HG03571 (cell line): Measurements from ENCODE around the gene NUCB1.

Source experiments
- ATAC-seq: cut with Tn5 transposase; IDR thresholded peaks from one replicate; pipeline ENCODE4 v1.9.1; 2021; ENCODE audit not compliant: unreplicated experiment

The NUCB1 gene

DNA sequence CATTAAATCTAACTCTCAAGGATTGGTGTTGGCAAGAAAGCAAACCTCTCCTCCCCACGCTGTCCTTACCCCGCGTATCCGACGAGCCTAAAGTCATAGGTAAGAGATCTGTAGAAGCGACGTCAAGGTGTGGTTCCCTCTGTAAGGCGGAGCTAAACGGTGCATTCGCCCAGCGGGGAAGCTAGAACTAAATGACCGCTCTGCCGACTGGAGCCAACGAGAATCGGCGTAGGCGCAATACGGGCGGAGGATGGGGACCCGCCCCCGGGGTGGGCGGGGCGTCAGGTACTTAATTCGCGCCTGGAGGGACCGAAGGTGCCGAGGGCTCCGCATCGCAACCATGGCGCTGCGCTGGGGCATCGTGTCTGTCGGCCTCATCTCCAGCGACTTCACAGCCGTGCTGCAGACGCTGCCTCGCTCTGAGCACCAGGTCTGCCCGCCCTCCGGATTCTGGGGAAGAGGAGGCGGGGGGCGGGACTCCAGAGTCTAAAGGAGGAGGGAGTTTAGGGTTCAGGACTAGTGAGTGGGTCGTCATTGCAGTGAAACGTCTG, 33.3 kb downstream of the NUCB1 start, which contains the start of gene DHDH:
DHDH (plus strand) TSS at position 318 of the 551 bp plus-strand sequence; CDS start at position 341, 23 bp downstream.
- ATAC-seq, result no peak

DNA sequence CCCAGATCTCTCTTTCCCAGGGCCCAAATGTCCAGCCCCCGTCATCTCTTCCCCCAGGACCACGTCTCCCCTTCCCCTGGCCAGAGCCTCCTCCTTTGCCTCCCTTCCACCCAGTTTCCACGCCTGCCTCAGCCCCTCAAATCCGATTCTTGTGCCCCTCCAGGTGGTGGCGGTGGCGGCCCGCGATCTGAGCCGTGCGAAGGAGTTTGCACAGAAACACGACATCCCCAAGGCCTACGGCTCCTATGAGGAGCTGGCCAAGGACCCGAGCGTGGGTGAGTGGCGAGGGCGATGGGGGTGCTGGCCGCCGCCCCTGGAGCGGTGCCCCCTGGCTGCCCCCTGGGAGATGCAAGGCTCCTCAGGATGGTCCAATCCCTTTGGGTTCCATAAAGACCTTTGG, 34.7 kb downstream of the NUCB1 start:
- ATAC-seq, result no peak

- ATAC-seq, result no peak
These were observed 35.8 kb downstream of the NUCB1 start for GRCh38 chr19:48935864-48936263.

DNA sequence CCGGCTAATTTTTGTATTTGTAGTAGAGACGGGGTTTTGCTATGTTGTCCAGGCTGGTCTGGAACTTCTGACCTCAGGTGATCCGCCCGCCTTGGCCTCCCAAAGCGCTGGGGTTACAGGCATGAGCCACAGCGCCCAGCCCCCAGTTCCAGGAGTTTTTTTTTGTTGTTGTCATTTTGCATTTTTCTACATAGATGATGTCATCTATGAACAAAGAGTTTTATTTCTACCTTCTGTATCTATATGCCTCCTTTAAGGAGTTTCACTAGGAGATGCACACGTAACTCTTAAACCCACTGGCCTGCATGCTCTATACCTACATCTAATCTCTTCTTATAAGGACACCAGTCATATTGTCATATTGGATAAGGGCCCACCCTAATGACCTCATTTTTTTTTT, 38.1 kb downstream of the NUCB1 start:
- ATAC-seq, result no peak

DNA sequence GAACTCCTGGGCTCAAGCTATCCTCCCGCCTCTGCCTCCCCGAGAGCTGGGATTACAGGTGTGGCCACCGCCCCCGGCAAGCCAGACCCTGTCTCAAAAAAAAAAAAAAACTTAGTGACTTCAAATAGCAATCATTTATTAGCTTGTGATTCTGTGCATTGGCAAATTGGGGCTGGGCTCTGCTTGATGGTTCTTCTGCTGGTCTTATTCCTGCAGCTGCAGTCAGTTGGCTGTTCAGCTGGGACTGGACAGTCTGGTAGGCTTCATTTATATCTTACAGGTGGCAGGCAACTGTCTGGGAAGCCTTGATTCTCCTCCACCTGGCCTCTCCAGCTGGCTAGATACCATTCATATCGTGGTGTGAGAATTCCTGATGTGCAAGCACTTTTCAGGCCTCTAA, 40.8 kb downstream of the NUCB1 start:
- no peak for ATAC-seq

DNA sequence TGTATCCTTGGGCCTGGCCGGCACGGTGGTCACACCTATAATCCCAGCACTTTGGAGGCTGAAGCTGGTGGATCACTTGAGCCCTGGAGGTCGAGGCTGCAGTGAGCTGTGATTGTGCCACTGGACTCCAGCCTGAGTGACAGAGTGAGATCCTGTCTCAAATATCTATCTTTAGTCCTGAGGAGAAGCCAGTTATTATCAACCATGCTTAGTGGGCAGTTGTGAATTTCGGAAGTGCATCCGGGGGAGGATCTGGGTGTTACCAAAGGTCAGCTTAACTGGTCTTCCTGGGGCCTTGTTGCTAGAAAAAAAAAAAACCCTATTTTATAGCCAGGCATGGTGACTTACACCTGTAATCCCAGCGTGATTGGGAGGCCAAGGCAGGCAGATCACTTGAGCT, 43.0 kb downstream of the NUCB1 start:
- ATAC-seq, result no peak

GRCh38 chr19:48945415-48945814, 45.3 kb downstream of the NUCB1 start:
- no peak for ATAC-seq

GRCh38 chr19:48945817-48946216, 45.7 kb downstream of the NUCB1 start:
- no peak for ATAC-seq

- no peak for ATAC-seq
These were observed 46.5 kb downstream of the NUCB1 start for GRCh38 chr19:48946463-48947257.

DNA sequence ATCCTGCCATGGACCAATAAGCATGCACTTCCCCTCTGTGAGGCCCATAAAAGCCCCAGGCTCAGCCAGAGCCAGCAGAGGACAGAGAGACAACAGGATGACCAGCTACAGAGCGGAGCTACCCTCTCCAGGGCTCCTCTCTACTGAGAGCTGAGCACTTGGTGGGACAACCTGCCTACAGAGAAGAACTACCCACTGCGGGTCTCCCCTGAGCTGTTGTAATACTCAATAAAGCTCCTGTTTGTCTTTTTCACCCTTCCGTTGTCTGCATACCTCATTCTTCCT, 47.1 kb downstream of the NUCB1 start:
- no peak for ATAC-seq

- ATAC-seq, result no peak
These were observed 50.0 kb downstream of the NUCB1 start for GRCh38 chr19:48950159-48950558.

GRCh38 chr19:48950830-48951519, 50.9 kb downstream of the NUCB1 start:
- ATAC-seq, result no peak

DNA sequence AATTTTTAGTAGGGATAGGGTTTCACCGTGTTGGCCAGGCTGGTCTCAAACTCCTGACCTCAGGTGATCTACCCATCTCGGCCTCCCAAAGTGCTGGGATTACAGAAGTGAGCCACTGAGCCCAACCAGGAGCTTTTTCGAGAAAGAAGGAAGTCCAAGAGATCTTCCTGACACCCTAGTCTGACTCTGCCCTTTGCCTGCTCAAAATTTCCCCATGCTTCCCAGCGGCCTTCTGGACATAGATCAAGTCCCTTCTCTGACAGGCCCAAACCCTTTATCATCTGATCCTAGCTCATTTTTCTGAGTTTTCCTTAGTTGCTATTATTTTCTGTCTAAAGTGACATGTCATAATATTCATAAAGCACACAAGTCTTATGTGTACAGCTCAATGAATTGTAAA, 53.0 kb downstream of the NUCB1 start:
- ATAC-seq, result no peak

DNA sequence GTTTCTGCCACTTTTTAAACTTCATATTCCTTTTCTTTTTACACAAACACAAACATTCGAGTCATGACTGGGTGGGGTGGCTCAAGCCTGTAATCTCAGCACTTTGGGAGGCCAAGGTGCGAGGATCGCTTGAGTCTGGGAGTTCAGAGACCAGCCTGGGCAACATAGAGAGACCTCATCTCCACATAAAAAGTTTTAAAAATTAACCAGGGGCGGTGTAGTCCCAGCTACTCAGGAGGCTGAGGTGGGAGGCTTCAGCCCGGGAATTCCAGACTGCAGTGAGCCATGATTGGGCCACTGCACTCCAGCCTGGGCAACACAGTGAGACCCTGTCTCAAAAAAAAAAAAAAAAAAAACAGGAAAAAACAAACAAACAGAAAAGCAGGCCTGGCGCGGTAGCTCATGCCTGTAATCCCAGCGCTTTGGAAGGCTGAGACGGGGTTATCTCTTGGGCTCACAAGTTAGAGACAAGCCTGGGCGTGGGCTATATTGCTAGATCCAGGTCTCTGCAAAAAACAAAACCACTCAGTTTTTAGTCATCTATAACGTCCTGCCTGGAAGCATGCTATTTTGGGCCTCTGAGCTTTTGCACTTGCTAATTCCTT, 54.0 kb downstream of the NUCB1 start:
- no peak for ATAC-seq

- peak; percentile 77 for ATAC-seq
These were observed 54.6 kb downstream of the NUCB1 start, which contains the start of gene BAX for GRCh38 chr19:48954595-48955307. TSS of gene BAX (plus strand) at chr19:48954875. CDS start at chr19:48954929, 54 bp downstream.

GRCh38 chr19:48955308-48955958, 55.3 kb downstream of the NUCB1 start:
- ATAC-seq, result no peak

DNA sequence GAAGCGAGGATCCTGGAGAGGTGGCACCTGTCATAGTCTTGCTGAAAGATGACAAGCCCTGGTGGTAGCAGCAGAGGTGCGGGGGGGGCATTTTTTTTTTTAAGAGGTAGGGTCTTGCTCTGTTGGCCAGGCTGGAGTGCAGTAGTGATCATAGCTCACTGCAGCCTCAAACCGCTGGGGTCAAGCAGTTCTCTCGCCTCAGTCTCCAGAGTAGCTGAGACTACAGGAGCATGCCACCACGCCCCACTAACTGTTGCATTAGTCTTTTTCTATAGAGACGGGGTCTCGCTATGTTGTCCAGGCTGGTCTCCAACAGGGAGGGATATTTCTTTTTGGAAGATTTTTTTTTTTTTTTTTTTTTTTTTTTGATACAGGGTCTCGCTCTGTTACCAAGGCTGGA, 57.9 kb downstream of the NUCB1 start:
- ATAC-seq, result no peak

DNA sequence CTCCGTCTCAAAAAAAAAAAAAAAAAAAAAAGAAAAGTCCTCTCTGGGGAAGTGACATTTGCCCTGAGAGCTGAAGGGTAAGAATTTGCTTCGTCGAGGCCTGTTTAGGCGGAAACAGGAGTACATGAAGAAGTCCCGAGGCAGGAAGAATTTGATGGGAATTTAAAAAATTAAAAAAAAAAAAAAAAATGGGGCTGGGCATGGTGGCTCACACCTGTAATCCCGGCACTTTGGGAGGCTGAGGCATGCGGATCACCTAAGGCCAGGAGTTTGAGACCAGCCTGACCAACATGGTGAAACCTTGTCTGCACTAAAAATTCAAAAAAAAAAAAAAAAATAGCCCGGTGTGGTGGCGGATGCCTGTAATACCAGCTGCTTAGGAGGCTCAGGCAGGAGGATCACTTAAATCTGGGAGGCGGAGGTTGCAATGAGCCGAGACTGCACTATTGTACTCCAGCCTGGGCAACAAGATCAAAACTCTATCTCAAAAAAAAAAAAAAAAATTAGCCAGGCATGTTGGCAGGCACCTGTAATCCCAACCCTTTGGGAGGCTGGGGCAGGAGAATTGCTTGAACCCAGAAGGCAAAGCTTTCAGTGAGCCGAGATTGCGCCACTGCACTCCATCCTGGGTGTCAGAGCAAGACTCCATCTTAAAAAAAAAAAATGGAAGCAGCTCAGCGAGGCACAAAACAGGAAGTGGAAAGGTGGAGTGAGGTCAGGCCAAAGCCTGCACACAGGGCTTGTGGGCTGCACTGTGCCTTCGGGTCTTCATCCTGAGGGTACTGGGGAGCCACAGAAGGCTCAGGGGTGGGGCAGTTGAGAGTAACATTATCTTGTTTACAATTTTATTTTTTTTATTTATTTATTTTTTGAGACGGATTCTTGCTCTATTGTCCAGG, 59.5 kb downstream of the NUCB1 start:
- no peak for ATAC-seq

- ATAC-seq, result no peak
These were observed 61.0 kb downstream of the NUCB1 start for GRCh38 chr19:48961051-48961649.
